ENCODE results near the gene VASN.
"Not testable (repeated sequence)": the region's sequence is repeated elsewhere in the genome, so short reads cannot be mapped to it uniquely, and the experiment has no call there.

VASN gene

DNA sequence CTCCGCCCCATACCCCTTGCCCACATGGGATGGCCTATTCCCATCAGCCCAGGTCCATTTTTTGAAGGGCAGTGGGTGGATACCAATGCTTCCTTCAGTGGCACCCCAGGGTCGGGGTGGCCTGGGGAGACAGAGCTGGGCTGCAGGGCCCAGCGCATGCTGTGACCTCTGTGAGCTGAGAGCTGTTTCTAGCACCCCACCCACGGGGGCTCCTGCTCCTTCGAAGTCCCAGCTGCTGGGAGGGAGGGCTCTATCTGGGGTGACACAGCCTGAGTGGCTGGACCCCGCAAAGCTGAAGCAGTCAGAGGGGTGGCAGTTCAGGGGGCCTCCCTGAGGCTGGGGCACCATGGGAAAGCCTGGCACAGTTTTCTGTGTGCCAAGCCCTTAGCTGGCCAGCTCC, 31.2 kb upstream of the VASN start:
- Histone ChIP-seq H4K8ac (ENCODE audit: low read length) (no peak overlapping the region), H3K14ac (ENCODE audit: low read length in 2 of 2) (no peak overlapping the region), H3K36me3 (ENCODE audit: control insufficient read depth in 1 of 2, insufficient read depth in 2 of 2, low read depth in 1 of 2, low read length in 2 of 2) (peaks cover 48 to 72% of the 10 kb centered on the region in 2 experiments), H3K23ac (ENCODE audit: low read length in 2 of 2) (no peak overlapping the region), H2BK120ac (ENCODE audit: low read depth, low read length) (no peak overlapping the region), H3K27me3 (ENCODE audit: control insufficient read depth in 1 of 2, insufficient read depth in 1 of 2, low read length in 2 of 2) (no peaks in the 10 kb centered on the region), H3K4me2 (ENCODE audit: low read length, poor library complexity, severe bottlenecking) (no peak overlapping the region), H2BK15ac (ENCODE audit: low read depth, poor library complexity, severe bottlenecking) (no peak overlapping the region), H2AFZ (ENCODE audit: low read depth, low read length) (no peak overlapping the region), H3K4me1 (ENCODE audit: control insufficient read depth, insufficient read depth, low read depth, low read length) (peaks cover 23% of the 10 kb centered on the region), H3K27ac (ENCODE audit: low read length, poor library complexity, severe bottlenecking) (no peak overlapping the region), H3K9me3 (ENCODE audit: control insufficient read depth, low read length) (no peaks in the 10 kb centered on the region), H4K91ac (ENCODE audit: low read length) (no peak overlapping the region), H3K4ac (ENCODE audit: low read depth in 1 of 2, low read length in 2 of 2) (no peak overlapping the region), H3K79me1 (replicated peaks; ENCODE audit: low read length, poor library complexity, severe bottlenecking) (peaks cover 59% of the 10 kb centered on the region), H3K18ac (ENCODE audit: low read depth in 1 of 2, low read length in 2 of 2) (no peak overlapping the region), H2BK12ac (ENCODE audit: low read length in 2 of 2) (no peak overlapping the region), H3K9ac (ENCODE audit: low read length) (no peak overlapping the region), H3K4me3 (ENCODE audit: insufficient read depth in 1 of 2, low read depth in 1 of 2, low read length in 2 of 2) (no peak overlapping the region), H2BK5ac (ENCODE audit: low read depth, low read length, poor library complexity, severe bottlenecking) (no peak overlapping the region), H2AK5ac (ENCODE audit: low read length, severe bottlenecking) (no peak overlapping the region)
- no peak for DNase-seq
- 100% methylated on average over 6 of the region's 6 CpGs for WGBS

DNA sequence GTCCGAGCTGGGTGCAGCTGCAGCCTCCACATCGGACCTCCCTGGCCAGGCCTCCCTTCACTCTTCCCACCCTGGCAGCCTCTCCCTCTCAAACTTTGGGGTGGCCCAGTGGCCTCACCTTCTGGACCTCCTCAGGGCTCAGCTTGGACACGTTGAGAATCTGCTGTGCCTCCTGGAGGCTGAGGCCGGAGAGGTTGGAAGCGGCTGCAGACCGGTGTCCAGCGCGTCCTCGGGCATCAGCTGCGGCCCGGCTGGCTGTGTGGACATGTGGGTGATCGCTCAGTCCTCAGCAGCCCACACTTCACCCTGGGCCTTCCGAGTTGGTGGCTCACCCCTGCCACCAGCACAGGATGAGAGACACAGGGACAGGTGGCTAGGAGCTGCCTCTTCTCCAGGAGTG, 30.4 kb upstream of the VASN start:
- no peak for DNase-seq
- 97% methylated on average over 13 of the region's 13 CpGs for WGBS
- H2AFZ ChIP-seq (ENCODE audit: low read depth, low read length): no peak overlapping the region

DNA sequence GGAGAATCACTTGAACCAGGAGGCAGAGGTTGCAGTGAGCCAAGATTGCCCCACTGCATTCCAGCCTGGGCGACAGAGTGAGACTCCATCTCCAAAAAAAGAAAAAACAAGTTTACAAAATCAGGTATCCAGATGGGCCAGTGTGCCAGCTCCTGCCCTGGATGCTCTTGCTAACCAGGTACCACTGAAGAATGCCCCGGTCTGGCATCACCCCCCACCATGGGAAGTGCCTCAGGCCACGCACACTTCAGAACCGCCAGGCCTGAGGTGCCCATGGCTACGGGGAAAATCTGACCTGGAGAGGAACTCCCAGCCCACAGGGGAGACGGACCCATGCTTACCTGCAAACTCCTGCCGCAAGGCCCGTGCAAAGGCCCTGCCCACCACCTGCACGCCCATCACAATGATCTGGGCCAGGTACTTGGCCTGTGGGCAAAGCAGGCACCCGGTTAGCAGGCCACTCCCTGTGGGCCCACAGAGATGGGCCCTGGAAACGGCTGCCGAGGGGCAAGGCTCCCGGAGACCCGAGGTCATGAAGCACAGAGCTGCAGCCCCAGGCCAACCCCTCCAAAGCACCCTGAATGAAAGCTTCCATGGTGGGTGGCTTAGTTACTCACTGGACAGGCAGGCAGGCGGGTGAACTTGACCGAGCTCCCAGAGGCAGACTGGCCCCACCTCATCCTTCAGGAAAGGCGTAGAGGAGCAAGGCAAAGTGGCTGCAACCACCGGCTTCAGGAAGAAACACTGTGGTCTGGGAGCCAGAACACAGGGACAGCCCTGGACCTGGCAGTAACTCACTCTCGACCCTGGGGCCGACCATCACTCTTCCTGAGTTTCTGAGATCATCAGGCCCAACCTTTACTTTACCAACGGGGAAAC, 28.5 kb upstream of the VASN start:
- no peak overlapping the region for H3K4ac ChIP-seq (ENCODE audit: low read depth in 1 of 2, low read length in 2 of 2)
- no peak overlapping the region for H3K27ac ChIP-seq (ENCODE audit: low read length, poor library complexity, severe bottlenecking)
- H3K27me3 ChIP-seq (ENCODE audit: control insufficient read depth in 1 of 2, insufficient read depth in 1 of 2, low read length in 2 of 2): no peaks in the 10 kb centered on the region
- no peaks in the 10 kb centered on the region for H3K9me3 ChIP-seq (ENCODE audit: control insufficient read depth, low read length)
- no peak overlapping the region for H2AK5ac ChIP-seq (ENCODE audit: low read length, severe bottlenecking)
- WGBS: 94% methylated on average over 21 of the region's 21 CpGs
- H3K36me3 ChIP-seq (ENCODE audit: control insufficient read depth in 1 of 2, insufficient read depth in 2 of 2, low read depth in 1 of 2, low read length in 2 of 2): peaks cover 33 to 54% of the 10 kb centered on the region in 2 experiments
- H3K18ac ChIP-seq (ENCODE audit: low read depth in 1 of 2, low read length in 2 of 2): peak overlapping the region in 1 of 2 experiments; percentile 28
- H3K9ac ChIP-seq (ENCODE audit: low read length): no peak overlapping the region
- H2AFZ ChIP-seq (ENCODE audit: low read depth, low read length): no peak overlapping the region
- no peak overlapping the region for H3K23ac ChIP-seq (ENCODE audit: low read length in 2 of 2)
- H2BK120ac ChIP-seq (ENCODE audit: low read depth, low read length): no peak overlapping the region
- DNase-seq: no peak
- H3K4me2 ChIP-seq (ENCODE audit: low read length, poor library complexity, severe bottlenecking): no peak overlapping the region
- H4K8ac ChIP-seq (ENCODE audit: low read length): no peak overlapping the region
- H4K91ac ChIP-seq (ENCODE audit: low read length): no peak overlapping the region
- no peak overlapping the region for H2BK12ac ChIP-seq (ENCODE audit: low read length in 2 of 2)
- no peak overlapping the region for H2BK5ac ChIP-seq (ENCODE audit: low read depth, low read length, poor library complexity, severe bottlenecking)
- H2BK15ac ChIP-seq (ENCODE audit: low read depth, poor library complexity, severe bottlenecking): no peak overlapping the region
- H3K4me1 ChIP-seq (ENCODE audit: control insufficient read depth, insufficient read depth, low read depth, low read length): peaks cover 25% of the 10 kb centered on the region
- no peak overlapping the region for H3K14ac ChIP-seq (ENCODE audit: low read length in 2 of 2)
- no peak overlapping the region for H3K4me3 ChIP-seq (ENCODE audit: insufficient read depth in 1 of 2, low read depth in 1 of 2, low read length in 2 of 2)
- peaks cover 54% of the 10 kb centered on the region for H3K79me1 ChIP-seq (replicated peaks; ENCODE audit: low read length, poor library complexity, severe bottlenecking)

More for the DNA sequence above, 30.4 kb upstream of the VASN start:
- Histone ChIP-seq H3K4me1 (ENCODE audit: control insufficient read depth, insufficient read depth, low read depth, low read length) (peaks cover 23% of the 10 kb centered on the region), H2BK12ac (ENCODE audit: low read length in 2 of 2) (no peak overlapping the region), H3K4me3 (ENCODE audit: insufficient read depth in 1 of 2, low read depth in 1 of 2, low read length in 2 of 2) (no peak overlapping the region), H3K79me1 (replicated peaks; ENCODE audit: low read length, poor library complexity, severe bottlenecking) (peaks cover 59% of the 10 kb centered on the region), H3K4me2 (ENCODE audit: low read length, poor library complexity, severe bottlenecking) (no peak overlapping the region), H4K8ac (ENCODE audit: low read length) (peak overlapping the region; percentile 12), H3K27ac (ENCODE audit: low read length, poor library complexity, severe bottlenecking) (no peak overlapping the region), H3K4ac (ENCODE audit: low read depth in 1 of 2, low read length in 2 of 2) (no peak overlapping the region), H2AK5ac (ENCODE audit: low read length, severe bottlenecking) (no peak overlapping the region), H3K23ac (ENCODE audit: low read length in 2 of 2) (no peak overlapping the region), H3K27me3 (ENCODE audit: control insufficient read depth in 1 of 2, insufficient read depth in 1 of 2, low read length in 2 of 2) (no peaks in the 10 kb centered on the region), H3K9ac (ENCODE audit: low read length) (no peak overlapping the region), H2BK5ac (ENCODE audit: low read depth, low read length, poor library complexity, severe bottlenecking) (no peak overlapping the region), H3K18ac (ENCODE audit: low read depth in 1 of 2, low read length in 2 of 2) (no peak overlapping the region), H2BK120ac (ENCODE audit: low read depth, low read length) (no peak overlapping the region), H3K36me3 (ENCODE audit: control insufficient read depth in 1 of 2, insufficient read depth in 2 of 2, low read depth in 1 of 2, low read length in 2 of 2) (peaks cover 42 to 65% of the 10 kb centered on the region in 2 experiments), H3K14ac (ENCODE audit: low read length in 2 of 2) (no peak overlapping the region), H3K9me3 (ENCODE audit: control insufficient read depth, low read length) (no peaks in the 10 kb centered on the region), H4K91ac (ENCODE audit: low read length) (no peak overlapping the region), H2BK15ac (ENCODE audit: low read depth, poor library complexity, severe bottlenecking) (no peak overlapping the region)

DNA sequence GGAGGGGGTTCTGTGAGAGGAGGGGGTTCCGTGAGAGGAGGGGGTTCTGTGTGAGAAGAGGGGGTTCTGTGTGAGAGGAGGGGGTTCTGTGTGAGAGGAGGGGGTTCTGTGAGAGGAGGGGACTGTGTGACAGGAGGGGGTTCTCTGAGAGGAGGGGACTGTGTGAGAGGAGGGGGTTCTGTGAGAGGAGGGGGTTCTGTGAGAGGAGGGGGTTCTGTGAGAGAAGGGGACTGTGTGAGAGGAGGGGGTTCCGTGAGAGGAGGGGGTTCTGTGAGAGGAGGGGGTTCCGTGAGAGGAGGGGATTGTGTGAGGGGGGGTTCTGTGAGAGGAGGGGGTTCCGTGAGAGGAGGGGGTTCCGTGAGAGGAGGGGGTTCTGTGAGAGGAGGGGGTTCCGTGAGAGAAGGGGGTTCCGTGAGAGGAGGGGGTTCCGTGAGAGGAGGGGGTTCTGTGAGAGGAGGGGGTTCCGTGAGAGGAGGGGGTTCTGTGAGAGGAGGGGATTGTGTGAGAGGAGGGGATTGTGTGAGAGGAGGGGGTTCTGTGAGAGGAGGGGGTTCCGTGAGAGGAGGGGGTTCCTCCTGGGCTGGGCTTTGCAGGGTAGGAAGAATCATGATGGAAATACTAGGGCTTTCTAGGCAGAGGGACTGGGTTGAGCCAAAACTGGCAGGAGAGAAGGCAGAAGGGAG, 27.2 kb upstream of the VASN start:
- H3K14ac ChIP-seq (ENCODE audit: low read length in 2 of 2); H3K27me3 ChIP-seq (ENCODE audit: control insufficient read depth in 1 of 2, insufficient read depth in 1 of 2, low read length in 2 of 2); H4K91ac ChIP-seq (ENCODE audit: low read length); H3K18ac ChIP-seq (ENCODE audit: low read depth in 1 of 2, low read length in 2 of 2); H4K8ac ChIP-seq (ENCODE audit: low read length); H2BK120ac ChIP-seq (ENCODE audit: low read depth, low read length); H3K9me3 ChIP-seq (ENCODE audit: control insufficient read depth, low read length); H3K4ac ChIP-seq (ENCODE audit: low read depth in 1 of 2, low read length in 2 of 2); H2BK5ac ChIP-seq (ENCODE audit: low read depth, low read length, poor library complexity, severe bottlenecking); H3K27ac ChIP-seq (ENCODE audit: low read length, poor library complexity, severe bottlenecking); H3K23ac ChIP-seq (ENCODE audit: low read length in 2 of 2); H2AFZ ChIP-seq (ENCODE audit: low read depth, low read length); H2AK5ac ChIP-seq (ENCODE audit: low read length, severe bottlenecking); H3K9ac ChIP-seq (ENCODE audit: low read length); DNase-seq; H3K4me2 ChIP-seq (ENCODE audit: low read length, poor library complexity, severe bottlenecking); H2BK15ac ChIP-seq (ENCODE audit: low read depth, poor library complexity, severe bottlenecking); H2BK12ac ChIP-seq (ENCODE audit: low read length in 2 of 2); H3K4me3 ChIP-seq (ENCODE audit: insufficient read depth in 1 of 2, low read depth in 1 of 2, low read length in 2 of 2): not testable (repeated sequence)
- WGBS: 67% methylated on average over 7 of the region's 10 CpGs
- peaks cover 45% of the 10 kb centered on the region for H3K79me1 ChIP-seq (replicated peaks; ENCODE audit: low read length, poor library complexity, severe bottlenecking)
- peaks cover 21 to 46% of the 10 kb centered on the region in 2 experiments for H3K36me3 ChIP-seq (ENCODE audit: control insufficient read depth in 1 of 2, insufficient read depth in 2 of 2, low read depth in 1 of 2, low read length in 2 of 2)
- H3K4me1 ChIP-seq (ENCODE audit: control insufficient read depth, insufficient read depth, low read depth, low read length): peaks cover 22% of the 10 kb centered on the region
